Measurements from ENCODE around the gene MPHOSPH6. TPM values are rescaled to one million over a fixed set of nuclear protein-coding genes. Genes with fewer than 3 reads are reported as not detected.

Gene MPHOSPH6
- total and polyA plus RNA-seq, 2 of the 8 experiments (the other 6 are each of a cell fraction or from before 2014, with no cell fraction given), result 19.7 to 32.9 TPM

DNA sequence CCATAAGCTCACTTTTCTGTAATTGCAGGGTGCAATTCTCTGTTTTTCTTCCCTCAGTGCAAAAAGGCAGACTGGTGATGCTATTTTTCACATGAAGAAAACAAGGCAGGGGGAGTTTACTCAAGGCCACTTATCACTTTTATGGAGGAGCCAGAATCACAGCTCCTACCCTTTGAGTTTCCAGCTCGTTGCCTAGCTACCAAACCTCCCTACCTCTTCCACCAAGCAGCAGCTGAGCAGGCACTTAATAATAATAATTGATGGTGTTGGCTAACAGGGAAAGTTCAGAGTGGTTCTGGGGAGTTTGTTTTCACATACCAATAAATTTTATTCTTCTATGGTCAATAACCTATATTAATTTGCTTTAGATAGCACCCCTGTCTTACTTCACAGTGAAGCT, 31.9 kb upstream of the MPHOSPH6 start:
- no peak overlapping the region for H3K9ac ChIP-seq (replicated peaks in 1 of 4; ENCODE audit: extremely low read depth in 1 of 4, low read depth in 3 of 4, low read length in 3 of 4)
- H3K18ac ChIP-seq (ENCODE audit: extremely low read depth, low read length), result no peak overlapping the region
- WGBS, 2 experiments (ENCODE audit: extremely low coverage in 1 of 2, insufficient coverage in 1 of 2, insufficient read length in 1 of 2, insufficient replicate concordance in 2 of 2, low coverage in 1 of 2, low lambda C conversion rate in 2 of 2, missing lambda C conversion rate in 1 of 2), result 79% methylated on average over 1 of the region's 1 CpG; no CpG with 5 or more reads in 1 of the 2 experiments
- no peak overlapping the region for H2BK12ac ChIP-seq (ENCODE audit: low read depth, low read length)
- no peak overlapping the region for H2BK120ac ChIP-seq (replicated peaks; ENCODE audit: low read depth, low read length)
- no peaks in the 10 kb centered on the region for H3K23me2 ChIP-seq (ENCODE audit: low read depth, low read length)
- DNase-seq (ENCODE audit: low read depth in 1 of 2, low spot score in 2 of 2) (no peak), FAIRE-seq (no peak)
- H3K79me2 ChIP-seq (ENCODE audit: control insufficient read depth in 1 of 2, insufficient read depth in 2 of 2, low read length in 2 of 2), result no peaks in the 10 kb centered on the region
- no peak overlapping the region for H3K14ac ChIP-seq (ENCODE audit: insufficient read length)
- H3K4me1 ChIP-seq (replicated peaks in 1 of 4; ENCODE audit: control insufficient read depth in 3 of 4, insufficient read depth in 4 of 4, low read length in 3 of 4), result no peaks in the 10 kb centered on the region
- H3K36me3 ChIP-seq (ENCODE audit: control insufficient read depth in 2 of 4, insufficient read depth in 4 of 4, low read length in 3 of 4), result no peaks in the 10 kb centered on the region
- H4K20me1 ChIP-seq (replicated peaks in 1 of 2; ENCODE audit: control insufficient read depth in 1 of 2, insufficient read depth in 2 of 2, low read length in 2 of 2), result no peaks in the 10 kb centered on the region
- no peak overlapping the region for H2AK5ac ChIP-seq (ENCODE audit: low read depth, low read length)
- no peak overlapping the region for H3K27ac ChIP-seq (ENCODE audit: low read depth, low read length)
- H4K5ac ChIP-seq (ENCODE audit: insufficient read length, low read depth, low read length), result no peak overlapping the region
- no peaks in the 10 kb centered on the region for H3K9me3 ChIP-seq (ENCODE audit: insufficient read depth in 2 of 2, low read depth in 1 of 2, low read length in 1 of 2)
- H2AFZ ChIP-seq (ENCODE audit: low read length), result no peak overlapping the region
- H4K8ac ChIP-seq (ENCODE audit: extremely low read depth, insufficient read depth, low read length), result no peak overlapping the region
- CTCF ChIA-PET (ENCODE audit: partially characterized antibody), result interaction anchor here (0.6 to 2.1 kb wide), 2 partner anchors 28 to 271 kb away, joined by 3 to 6 read pairs; no protein-coding TSS in a partner anchor
- TF ChIP-seq POLR2A (IDR thresholded peaks at IDR 0.05; ENCODE audit: control extremely low read depth in 1 of 2, low read depth in 2 of 2, low read length in 2 of 2) (no peak), RBBP5 (IDR thresholded peaks at IDR 0.05; ENCODE audit: borderline replicate concordance, low read depth, low read length) (no peak), HDAC6 (IDR thresholded peaks at IDR 0.05; ENCODE audit: low read depth, low read length) (no peak), ATF2 (IDR thresholded peaks at IDR 0.05; ENCODE audit: low read length) (no peak)
- TF ChIP-seq, protein P1, sequence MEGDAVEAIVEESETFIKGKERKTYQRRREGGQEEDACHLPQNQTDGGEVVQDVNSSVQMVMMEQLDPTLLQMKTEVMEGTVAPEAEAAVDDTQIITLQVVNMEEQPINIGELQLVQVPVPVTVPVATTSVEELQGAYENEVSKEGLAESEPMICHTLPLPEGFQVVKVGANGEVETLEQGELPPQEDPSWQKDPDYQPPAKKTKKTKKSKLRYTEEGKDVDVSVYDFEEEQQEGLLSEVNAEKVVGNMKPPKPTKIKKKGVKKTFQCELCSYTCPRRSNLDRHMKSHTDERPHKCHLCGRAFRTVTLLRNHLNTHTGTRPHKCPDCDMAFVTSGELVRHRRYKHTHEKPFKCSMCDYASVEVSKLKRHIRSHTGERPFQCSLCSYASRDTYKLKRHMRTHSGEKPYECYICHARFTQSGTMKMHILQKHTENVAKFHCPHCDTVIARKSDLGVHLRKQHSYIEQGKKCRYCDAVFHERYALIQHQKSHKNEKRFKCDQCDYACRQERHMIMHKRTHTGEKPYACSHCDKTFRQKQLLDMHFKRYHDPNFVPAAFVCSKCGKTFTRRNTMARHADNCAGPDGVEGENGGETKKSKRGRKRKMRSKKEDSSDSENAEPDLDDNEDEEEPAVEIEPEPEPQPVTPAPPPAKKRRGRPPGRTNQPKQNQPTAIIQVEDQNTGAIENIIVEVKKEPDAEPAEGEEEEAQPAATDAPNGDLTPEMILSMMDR (IDR thresholded peaks at IDR 0.05; ENCODE audit: control extremely low read depth in 1 of 3, insufficient read depth in 1 of 3, low read depth in 1 of 3, low read length in 3 of 3), result no peak
- no peak overlapping the region for H3K56ac ChIP-seq (replicated peaks; ENCODE audit: insufficient read length, low read depth, low read length)
- POLR2A ChIA-PET (ENCODE audit: partially characterized antibody), result no interaction called here
- H2BK5ac ChIP-seq (ENCODE audit: low read depth, low read length), result no peak overlapping the region
- H3K4me2 ChIP-seq (ENCODE audit: insufficient read depth in 1 of 2, low read depth in 2 of 2, low read length in 2 of 2), result no peak overlapping the region
- H3K79me1 ChIP-seq (ENCODE audit: low read depth, low read length), result no peaks in the 10 kb centered on the region
- no peak overlapping the region for H2BK20ac ChIP-seq (ENCODE audit: low read length)
- no peaks in the 10 kb centered on the region for H3K27me3 ChIP-seq (replicated peaks in 1 of 4; ENCODE audit: control insufficient read depth in 3 of 4, extremely low read depth in 1 of 4, insufficient read depth in 3 of 4, low read length in 3 of 4)
- no peak overlapping the region for H3K4me3 ChIP-seq (ENCODE audit: extremely low read depth in 1 of 4, insufficient read depth in 2 of 4, low read depth in 3 of 4, low read length in 4 of 4)
- H3K4ac ChIP-seq (replicated peaks; ENCODE audit: insufficient read length, low read depth, low read length), result no peak overlapping the region
- no peak overlapping the region for H3K23ac ChIP-seq (ENCODE audit: insufficient read length)
- H4K91ac ChIP-seq (replicated peaks; ENCODE audit: insufficient read length, low read length), result no peak overlapping the region
- no peak overlapping the region for H2BK15ac ChIP-seq (ENCODE audit: low read length)

Measured in H1 (cell line).